IMR-90 (cell line): ENCODE results near the gene KCTD20. TPM values are rescaled to one million over a fixed set of nuclear protein-coding genes. Genes with fewer than 3 reads are reported as not detected.

Experiments
- ATAC-seq: fragments of 200-7000 bp; cut with Tn5 transposase; 2 replicates; pipeline ENCODE4 v1.9.1; 2020; ENCODE audit warnings: low read depth, mild to moderate bottlenecking, moderate library complexity
- BruUV-seq: library from RNA; stranded (reverse); fragments of 400-500 nt; replicated peaks from 2 replicates; lab custom pipeline; 2021; lab: Mats Ljungman, UMichigan
- CTCF ChIA-PET: fragments of 300-600 bp; formaldehyde crosslinking; extraction: SDS; loops from one replicate; lab custom pipeline; 2021; ENCODE audit warnings: antibody characterized with exemption; lab: Yijun Ruan, JAX
- POLR2A ChIA-PET: fragments of 300-600 bp; sonication (Branson Sonifier 250); formaldehyde crosslinking; loops from one replicate; lab custom pipeline; 2022; ENCODE audit warnings: antibody characterized with exemption; ENCODE audit not compliant: unreplicated experiment; lab: Charles Lee
- DNase-seq: peaks from one replicate; pipeline ENCODE4 v3.0.0; 2013
- H2AFZ ChIP-seq: replicated peaks from 2 replicates; pipeline ENCODE3; 2013; ENCODE audit warnings: low read length, mild to moderate bottlenecking; ENCODE audit not compliant: poor library complexity
- H2AK5ac ChIP-seq: 2 replicates; pipeline ENCODE4 v1.6.1; 2013; ENCODE audit warnings: low read depth, low read length, inconsistent platforms
- H2AK9ac ChIP-seq: replicated peaks from 2 replicates; pipeline ENCODE3; 2013; ENCODE audit warnings: mild to moderate bottlenecking, low read depth, low read length, moderate library complexity; ENCODE audit not compliant: poor library complexity
- H2BK120ac ChIP-seq: 2 replicates; pipeline ENCODE4 v1.6.1; 2013; ENCODE audit warnings: low read depth, low read length, inconsistent platforms
- H2BK15ac ChIP-seq: 3 replicates; pipeline ENCODE4 v1.6.1; 2013; ENCODE audit warnings: low read depth, low read length, inconsistent platforms
- H2BK20ac ChIP-seq: 2 replicates; pipeline ENCODE4 v1.6.1; 2013; ENCODE audit warnings: low read depth, mild to moderate bottlenecking, inconsistent platforms, low read length, moderate library complexity
- H2BK5ac ChIP-seq: 2 replicates; pipeline ENCODE4 v1.6.1; 2013; ENCODE audit warnings: mild to moderate bottlenecking, low read depth, low read length, inconsistent platforms; ENCODE audit not compliant: poor library complexity, severe bottlenecking
- H3K14ac ChIP-seq: replicated peaks from 2 replicates; pipeline ENCODE4 v1.6.1; 2013; ENCODE audit warnings: low read depth, low read length, inconsistent platforms
- H3K18ac ChIP-seq: 2 replicates; pipeline ENCODE4 v1.6.1; 2013; ENCODE audit warnings: low read depth, low read length, control low read depth
- H3K23ac ChIP-seq: 2 replicates; pipeline ENCODE4 v1.6.1; 2013; ENCODE audit warnings: low read depth, low read length, inconsistent platforms
- H3K27ac ChIP-seq: 2 replicates; pipeline ENCODE4 v1.5.1; 2013; ENCODE audit warnings: mild to moderate bottlenecking, control low read depth, low read length; ENCODE audit not compliant: insufficient read depth
- H3K27me3 ChIP-seq: 2 replicates; pipeline ENCODE4 v1.6.1; 2013; ENCODE audit warnings: low read length; ENCODE audit not compliant: control insufficient read depth, insufficient read depth
- H3K36me3 ChIP-seq: 2 replicates; pipeline ENCODE4 v1.6.1; 2013; ENCODE audit warnings: low read length, mixed read lengths; ENCODE audit not compliant: control insufficient read depth, insufficient read depth
- H3K4ac ChIP-seq: 2 replicates; pipeline ENCODE4 v1.6.1; 2013; ENCODE audit warnings: low read depth, low read length, inconsistent platforms
- H3K4me1 ChIP-seq: 2 replicates; pipeline ENCODE4 v1.6.1; 2013; ENCODE audit warnings: low read length, mixed read lengths; ENCODE audit not compliant: control insufficient read depth, insufficient read depth
- H3K4me2 ChIP-seq: 2 replicates; pipeline ENCODE4 v1.6.1; 2013; ENCODE audit warnings: low read depth, mild to moderate bottlenecking, control low read depth, low read length, moderate library complexity
- H3K4me3 ChIP-seq: 2 replicates; pipeline ENCODE4 v1.5.1; 2013; ENCODE audit warnings: low read depth, mild to moderate bottlenecking, control low read depth, low read length, moderate library complexity; ENCODE audit not compliant: insufficient read depth
- H3K56ac ChIP-seq: 2 replicates; pipeline ENCODE4 v1.6.1; 2013; ENCODE audit warnings: low read length, inconsistent platforms; ENCODE audit not compliant: insufficient read depth; ENCODE audit errors: extremely low read depth
- H3K79me1 ChIP-seq, 2 experiments: 2 replicates each; pipeline ENCODE4 v1.6.1; 2013; ENCODE audit warnings: low read length in 2 of 2, inconsistent platforms in 1 of 2, low read depth in 1 of 2
- H3K9ac ChIP-seq: 2 replicates; pipeline ENCODE4 v1.6.1; 2013; ENCODE audit warnings: low read depth, low read length, control low read depth
- H3K9me1 ChIP-seq: 2 replicates; pipeline ENCODE4 v1.6.1; 2013; ENCODE audit warnings: low read length, inconsistent platforms; ENCODE audit not compliant: insufficient read depth
- H3K9me3 ChIP-seq: 2 replicates; pipeline ENCODE4 v1.6.1; 2013; ENCODE audit warnings: low read length; ENCODE audit not compliant: control insufficient read depth, insufficient read depth
- H4K20me1 ChIP-seq: 2 replicates; pipeline ENCODE4 v1.6.1; 2013; ENCODE audit warnings: low read length, inconsistent platforms; ENCODE audit not compliant: insufficient read depth
- H4K5ac ChIP-seq: 2 replicates; pipeline ENCODE4 v1.6.1; 2013; ENCODE audit warnings: mild to moderate bottlenecking, low read depth, low read length, control low read depth
- H4K8ac ChIP-seq, 2 experiments: 2 replicates each; pipeline ENCODE4 v1.6.1; 2013; ENCODE audit warnings: low read depth in 2 of 2, low read length in 2 of 2, control low read depth in 1 of 2, inconsistent platforms in 1 of 2
- H4K91ac ChIP-seq: 2 replicates; pipeline ENCODE4 v1.6.1; 2013; ENCODE audit warnings: low read depth, low read length, inconsistent platforms; ENCODE audit not compliant: insufficient read depth
- CEBPB ChIP-seq: IDR thresholded peaks from 2 replicates; pipeline ENCODE4 v1.6.1; 2012; ENCODE audit warnings: low read depth, low read length, improper control_type of control experiment
- MXI1 ChIP-seq: IDR thresholded peaks from 2 replicates; pipeline ENCODE4 v1.6.1; 2012; ENCODE audit warnings: low read depth, mild to moderate bottlenecking, low read length, moderate library complexity, borderline replicate concordance
- POLR2A ChIP-seq: IDR thresholded peaks from 2 replicates; pipeline ENCODE4 v1.6.1; 2012; ENCODE audit warnings: mild to moderate bottlenecking, low read depth, low read length
- WGBS, 2 experiments: methylation state at CpG; one replicate each; pipeline versions ENCODE4 v1.1.5 to v1.1.7; 2013; ENCODE audit warnings: missing lambda C conversion rate in 2 of 2; ENCODE audit not compliant: insufficient read length in 1 of 2; ENCODE audit errors: extremely low coverage in 2 of 2; 5-methylcytosine and 5-hydroxymethylcytosine counted together
- dilution Hi-C: fragments of 300-500 bp; cut with HindIII; formaldehyde crosslinking; loops from one replicate; pipeline ENCODE4 v1.14.3; 2018; ENCODE audit warnings: low sequenced_read_pairs; ENCODE audit not compliant: unreplicated experiment
- in situ Hi-C: fragments of 300-500 bp; cut with MboI; formaldehyde crosslinking; loops from 3 replicates; pipeline ENCODE4 v1.14.3; 2019; ENCODE audit warnings: low sequenced_read_pairs, inconsistent platforms, mixed read lengths
- intact Hi-C: fragments of 100-400 bp; cut with micrococcal nuclease; formaldehyde crosslinking; loops from 2 replicates; pipeline ENCODE4 v1.10.0; 2022
- polyA plus RNA-seq, 3 experiments: library from polyadenylated mRNA; depleted of rRNA; stranded (reverse); fragments of >200 nt; gene quantifications; 2 replicates each; pipeline ENCODE4 v1.2.3, GENCODE V29; 2012; ENCODE audit warnings: low replicate concordance in 1 of 3
- total RNA-seq: library from RNA; depleted of rRNA; stranded (reverse); fragments of >200 nt; gene quantifications from 2 replicates; pipeline ENCODE4 v1.2.3, GENCODE V29; 2012

The KCTD20 gene
- total and polyA plus RNA-seq, 2 of the 4 experiments (the other 2 are of a cell fraction) = 55.4 to 150 TPM

DNA sequence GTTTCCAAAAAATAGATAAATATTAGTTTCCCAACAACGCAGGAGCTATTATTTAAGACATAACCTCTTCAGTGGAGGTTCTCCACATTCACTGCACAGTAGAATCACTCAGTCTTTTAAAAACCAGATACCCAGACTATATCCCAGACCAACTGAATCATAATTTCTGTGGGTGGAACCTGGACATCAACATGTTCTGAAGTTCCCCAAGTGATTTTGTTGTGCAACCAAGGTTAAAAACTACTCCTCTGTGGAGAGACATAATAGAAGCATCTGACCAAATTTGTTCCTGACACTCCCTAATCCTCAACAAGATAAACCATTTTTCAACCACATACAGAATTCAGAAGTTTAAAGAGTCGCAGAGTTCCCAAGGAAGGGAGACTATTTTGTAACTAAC, 62.2 kb downstream of the KCTD20 start:
- Histone ChIP-seq H3K9ac (no peak overlapping the region), H3K79me1 (peaks cover 1 to 8% of the 10 kb centered on the region in 2 experiments; a peak in 3 of 4 replicates), H3K23ac (no peak overlapping the region), H3K4me3 (no peak overlapping the region), H2BK120ac (no peak overlapping the region), H2AFZ (no peak overlapping the region), H2AK5ac (no peak overlapping the region), H2BK20ac (no peak overlapping the region), H3K4ac (no peak overlapping the region), H3K4me1 (no peaks in the 10 kb centered on the region), H3K9me1 (0 out of 2 replicates have a peak, but pooled peaks cover under 1% of the 10 kb centered on the region), H4K20me1 (peaks cover 1% of the 10 kb centered on the region; the same call in 1 of the 2 replicates), H4K91ac (no peak overlapping the region), H3K14ac (no peak overlapping the region), H3K27ac (no peak overlapping the region), H4K5ac (no peak overlapping the region), H3K9me3 (no peaks in the 10 kb centered on the region), H3K4me2 (no peak overlapping the region), H2BK15ac (no peak overlapping the region), H4K8ac (no peak overlapping the region), H2AK9ac (no peak overlapping the region), H3K18ac (no peak overlapping the region), H3K56ac (no peak overlapping the region), H3K36me3 (peaks cover 13% of the 10 kb centered on the region), H2BK5ac (no peak overlapping the region), H3K27me3 (no peaks in the 10 kb centered on the region)
- DNase-seq = peak; percentile 29
- ATAC-seq = no peak
- CTCF ChIA-PET = interaction anchor here (1.8 kb wide), 1 partner anchor 13 kb away, joined by 5 read pairs; no protein-coding TSS in a partner anchor
- WGBS, 2 experiments = no CpG with 5 or more reads among the region's 2 CpGs
- POLR2A ChIA-PET = no interaction called here
- TF ChIP-seq CEBPB (peak; percentile 37; the same call in 1 of the 2 replicates), MXI1 (no peak), POLR2A (no peak)
- BruUV-seq = no TSS peak
- in situ Hi-C loops (no loop called here), dilution Hi-C loops (no loop called here), intact Hi-C loops (no loop called here)
